WERI-Rb-1 (cell line): ENCODE results near the gene TPM1.

Experiments
- DNase-seq: peaks from one replicate; pipeline ENCODE4 v3.0.0-alpha.2; 2020
- H3K27ac ChIP-seq: fragments of 250-450 bp; sonication (Bioruptor Pico); 2 replicates; pipeline ENCODE4 v1.5.1; 2020; ENCODE audit warnings: mild to moderate bottlenecking, moderate library complexity
- H3K27me3 ChIP-seq: fragments of 250-450 bp; sonication (Bioruptor Pico); 2 replicates; pipeline ENCODE4 v1.5.1; 2021; ENCODE audit warnings: mild to moderate bottlenecking, low read depth, moderate library complexity; ENCODE audit not compliant: insufficient read depth, severe bottlenecking
- H3K36me3 ChIP-seq: fragments of 250-450 bp; sonication (Bioruptor Pico); 2 replicates; pipeline ENCODE4 v1.5.1; 2020; ENCODE audit warnings: mild to moderate bottlenecking, moderate library complexity
- H3K4me3 ChIP-seq: 2 replicates; pipeline ENCODE4 v1.5.1; 2011; ENCODE audit warnings: low read depth, mild to moderate bottlenecking, control low read depth, low read length
- H3K9me3 ChIP-seq: fragments of 250-450 bp; sonication (Bioruptor Pico); 2 replicates; pipeline ENCODE4 v1.5.1; 2021; ENCODE audit warnings: mild to moderate bottlenecking, moderate library complexity; ENCODE audit not compliant: severe bottlenecking
- TF ChIP-seq, protein P1 (sequence below): IDR thresholded peaks from 2 replicates; pipeline ENCODE4 v1.5.1; 2011; ENCODE audit warnings: low read depth, mild to moderate bottlenecking, control low read depth, inconsistent platforms, low read length

The TPM1 gene

DNA sequence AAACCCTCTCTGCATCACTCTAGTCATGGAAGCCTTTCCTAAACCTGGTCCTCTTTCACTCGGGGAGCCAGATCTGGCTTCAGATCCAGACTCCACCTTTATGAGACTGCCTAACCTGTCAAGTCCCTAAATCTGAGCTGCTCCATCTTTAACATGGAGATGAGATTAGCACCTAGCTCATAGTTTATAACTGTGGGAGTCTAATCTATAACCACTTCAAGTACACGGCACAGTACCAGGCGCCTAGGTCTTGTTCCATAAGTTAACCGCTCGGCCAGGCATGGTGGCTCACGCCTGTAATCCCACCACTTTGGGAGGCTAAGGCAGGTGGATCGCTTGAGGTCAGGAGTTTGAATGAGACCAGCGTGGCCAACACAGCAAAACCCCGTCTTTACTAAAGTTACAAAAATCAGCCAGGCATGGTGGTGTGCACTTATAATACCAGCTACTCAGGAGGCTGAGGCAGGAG lies 30.3 kb downstream of the TPM1 start:
- H3K4me3 ChIP-seq: no peak overlapping the region
- no peaks in the 10 kb centered on the region for H3K9me3 ChIP-seq
- no peak for DNase-seq
- TF ChIP-seq, protein P1, sequence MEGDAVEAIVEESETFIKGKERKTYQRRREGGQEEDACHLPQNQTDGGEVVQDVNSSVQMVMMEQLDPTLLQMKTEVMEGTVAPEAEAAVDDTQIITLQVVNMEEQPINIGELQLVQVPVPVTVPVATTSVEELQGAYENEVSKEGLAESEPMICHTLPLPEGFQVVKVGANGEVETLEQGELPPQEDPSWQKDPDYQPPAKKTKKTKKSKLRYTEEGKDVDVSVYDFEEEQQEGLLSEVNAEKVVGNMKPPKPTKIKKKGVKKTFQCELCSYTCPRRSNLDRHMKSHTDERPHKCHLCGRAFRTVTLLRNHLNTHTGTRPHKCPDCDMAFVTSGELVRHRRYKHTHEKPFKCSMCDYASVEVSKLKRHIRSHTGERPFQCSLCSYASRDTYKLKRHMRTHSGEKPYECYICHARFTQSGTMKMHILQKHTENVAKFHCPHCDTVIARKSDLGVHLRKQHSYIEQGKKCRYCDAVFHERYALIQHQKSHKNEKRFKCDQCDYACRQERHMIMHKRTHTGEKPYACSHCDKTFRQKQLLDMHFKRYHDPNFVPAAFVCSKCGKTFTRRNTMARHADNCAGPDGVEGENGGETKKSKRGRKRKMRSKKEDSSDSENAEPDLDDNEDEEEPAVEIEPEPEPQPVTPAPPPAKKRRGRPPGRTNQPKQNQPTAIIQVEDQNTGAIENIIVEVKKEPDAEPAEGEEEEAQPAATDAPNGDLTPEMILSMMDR: no peak
- no peaks in the 10 kb centered on the region; the same call in 1 of the 2 replicates for H3K36me3 ChIP-seq
- H3K27me3 ChIP-seq: no peaks in the 10 kb centered on the region
- H3K27ac ChIP-seq: no peak overlapping the region

DNA sequence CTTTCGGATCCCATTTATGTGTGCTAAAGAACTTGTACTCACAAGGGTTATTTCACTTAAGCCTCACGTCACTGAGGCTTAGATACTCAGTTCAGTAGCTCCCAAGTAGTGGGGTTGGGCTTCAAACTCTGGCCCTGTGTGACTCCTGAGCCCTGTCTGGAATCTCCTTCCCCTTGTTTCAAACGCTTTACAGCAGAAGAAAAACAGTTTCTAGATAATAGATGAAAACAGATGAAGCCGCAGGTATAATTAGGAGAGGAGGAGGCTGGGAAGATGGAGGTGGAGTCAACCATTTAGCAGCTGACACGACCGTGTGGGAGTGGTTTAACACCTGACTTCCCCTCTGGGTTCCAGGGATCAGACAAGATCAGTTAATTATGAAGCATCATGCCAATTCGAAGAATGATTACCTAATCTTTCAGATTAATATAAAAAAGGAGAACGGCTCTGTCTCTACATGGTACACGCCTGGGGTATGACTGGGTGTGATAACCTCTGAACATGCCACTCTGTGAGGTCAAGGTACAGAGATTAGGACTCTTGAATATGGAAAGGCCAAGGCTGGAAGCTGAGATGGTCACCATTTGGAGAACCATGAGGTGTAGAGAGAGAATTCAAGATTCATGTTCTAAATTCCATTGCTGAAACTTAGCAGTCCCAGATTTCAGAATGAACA lies 31.1 kb downstream of the TPM1 start:
- no peak overlapping the region for H3K27ac ChIP-seq
- H3K9me3 ChIP-seq: no peaks in the 10 kb centered on the region

DNA sequence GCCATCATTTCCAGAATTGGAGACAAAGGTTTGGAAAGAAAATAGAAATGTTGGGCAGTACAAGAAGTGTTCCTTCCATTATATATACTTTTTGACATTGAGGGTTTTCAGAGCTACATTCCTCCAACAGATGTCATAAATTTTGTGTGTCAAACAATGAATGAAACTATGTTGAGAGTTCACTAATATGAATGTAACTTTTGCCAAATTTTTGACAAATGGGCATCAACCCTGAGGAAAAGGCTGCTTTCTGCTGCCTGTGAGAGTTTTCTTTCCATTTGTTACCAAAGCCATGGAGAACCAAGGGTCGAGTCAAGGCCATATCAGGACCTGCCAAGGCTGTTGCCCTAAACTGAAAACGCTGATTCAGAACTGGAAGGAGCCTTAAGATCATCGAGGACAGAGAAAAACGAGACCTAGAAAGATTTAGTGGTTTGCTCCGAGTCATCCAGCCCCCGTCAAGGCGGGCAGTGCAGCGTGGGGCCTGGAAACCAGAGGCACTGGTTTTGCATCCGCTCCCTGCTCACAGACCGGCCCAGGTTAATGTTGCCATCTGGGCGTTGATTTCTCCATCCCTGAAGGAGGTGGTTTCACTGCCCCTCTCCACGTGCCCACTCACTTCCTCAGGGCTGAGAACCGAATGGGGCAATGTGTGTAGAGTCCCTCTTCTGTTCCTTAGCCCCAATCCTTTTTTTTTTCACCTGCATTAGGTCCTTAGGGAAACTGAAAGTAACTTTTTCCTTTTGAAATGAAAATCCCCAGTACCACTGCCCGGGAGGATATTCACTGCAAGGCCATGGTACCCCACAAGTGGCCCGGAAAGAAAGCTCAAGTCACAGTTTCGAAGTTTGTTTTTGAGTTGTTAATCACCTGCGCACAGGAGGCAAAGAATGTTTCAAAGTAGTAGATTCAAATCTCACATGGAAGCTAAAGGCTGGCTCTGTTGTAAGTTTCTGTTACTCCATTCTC lies 32.8 kb downstream of the TPM1 start:
- TF ChIP-seq, protein P1: no peak
- Histone ChIP-seq H3K27ac (no peak overlapping the region), H3K4me3 (no peak overlapping the region), H3K27me3 (no peaks in the 10 kb centered on the region), H3K36me3 (no peaks in the 10 kb centered on the region; the same call in 1 of the 2 replicates), H3K9me3 (no peaks in the 10 kb centered on the region)
- no peak for DNase-seq

More for the DNA sequence above, 31.1 kb downstream of the TPM1 start:
- H3K4me3 ChIP-seq: no peak overlapping the region
- H3K27me3 ChIP-seq: no peaks in the 10 kb centered on the region
- no peak for DNase-seq
- H3K36me3 ChIP-seq: no peaks in the 10 kb centered on the region; the same call in 1 of the 2 replicates
- TF ChIP-seq, protein P1: no peak

DNA sequence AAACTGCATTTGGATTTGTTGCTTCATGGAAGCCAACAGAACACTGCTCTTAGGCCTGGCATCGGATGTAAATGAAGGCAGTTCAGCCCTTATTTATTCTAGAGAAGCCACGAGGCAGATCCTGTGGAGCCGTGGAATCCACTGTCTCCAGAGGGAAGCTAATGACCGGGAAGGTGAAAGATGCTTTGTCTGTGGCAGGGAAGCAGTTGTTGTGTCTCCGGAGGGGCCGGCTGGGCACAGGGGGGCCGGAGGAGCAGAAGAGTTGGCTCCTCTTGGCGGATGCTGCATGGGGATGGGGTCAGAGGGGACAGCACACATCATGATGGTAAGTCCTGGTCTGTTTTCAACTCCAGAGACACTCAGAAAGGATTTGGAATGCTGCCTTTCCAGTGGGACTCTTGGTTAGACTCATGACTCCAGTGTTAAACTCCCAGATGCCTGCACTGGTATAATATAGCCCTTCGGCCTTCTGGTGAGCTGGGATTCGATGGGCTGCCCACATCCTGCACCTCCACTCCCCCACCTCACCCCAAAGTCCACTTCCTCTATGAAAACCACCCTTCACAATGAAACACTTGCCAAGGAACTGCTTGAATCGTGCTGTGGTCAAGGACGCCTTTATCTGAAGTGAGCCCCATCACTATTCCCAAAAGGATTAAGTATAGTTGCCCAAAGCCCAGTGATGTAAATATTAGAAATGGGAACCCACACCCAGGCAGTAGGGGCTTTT lies 33.6 kb downstream of the TPM1 start:
- H3K27ac ChIP-seq: no peak overlapping the region
- TF ChIP-seq, protein P1: no peak
- H3K36me3 ChIP-seq: no peaks in the 10 kb centered on the region; the same call in 1 of the 2 replicates
- no peaks in the 10 kb centered on the region for H3K27me3 ChIP-seq
- H3K4me3 ChIP-seq: no peak overlapping the region
- H3K9me3 ChIP-seq: no peaks in the 10 kb centered on the region
- no peak for DNase-seq

DNA sequence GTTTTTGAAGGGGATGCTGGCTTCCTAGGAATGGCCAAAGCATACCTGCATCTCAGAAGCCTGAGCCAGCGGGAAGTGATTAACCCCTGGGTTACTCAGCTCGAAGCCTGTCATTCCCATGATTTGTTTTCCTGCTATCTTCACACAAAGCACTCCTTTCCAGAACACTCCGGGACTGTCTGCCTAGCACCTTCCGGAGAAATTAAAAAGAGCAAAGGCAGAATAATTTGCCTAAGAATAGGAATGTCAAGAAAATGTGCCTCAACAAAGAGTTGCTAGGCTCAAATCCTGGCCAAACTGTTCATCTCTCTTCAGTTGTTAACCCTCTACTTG lies 34.1 kb downstream of the TPM1 start:
- Histone ChIP-seq H3K9me3 (no peaks in the 10 kb centered on the region), H3K4me3 (no peak overlapping the region), H3K27ac (no peak overlapping the region), H3K27me3 (no peaks in the 10 kb centered on the region), H3K36me3 (no peaks in the 10 kb centered on the region)
- TF ChIP-seq, protein P1: no peak
- DNase-seq: no peak
